NCI-H2171 treated with DMSO at 0.1 percent for 48 hours (cell line): ENCODE data around the gene ANKS1B.

Experiments used
- DNase-seq: peaks from one replicate; lab custom pipeline; 2025; lab: John Stamatoyannopoulos, UW

Gene ANKS1B

DNA sequence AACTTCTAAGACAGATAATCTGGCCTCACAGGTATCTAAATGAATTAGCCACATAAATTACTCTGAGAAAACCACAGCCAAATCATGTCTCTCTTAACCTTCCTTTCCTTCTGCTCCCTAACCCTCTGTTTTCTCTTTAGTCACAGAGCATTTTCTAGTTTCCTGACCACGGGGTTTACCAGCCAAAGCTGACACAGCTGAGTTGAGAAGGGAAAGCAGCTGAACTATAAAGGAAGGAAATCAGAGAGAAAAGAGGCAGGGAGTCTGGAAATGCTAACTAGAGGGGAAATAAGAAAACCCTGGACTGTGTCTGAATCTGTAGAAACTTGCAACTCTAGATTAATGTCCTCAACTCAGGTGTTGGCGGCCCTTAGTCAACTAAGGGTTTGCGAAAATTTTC lies 24.4 kb downstream of the ANKS1B start:
- DNase-seq: peak; percentile 86

DNA sequence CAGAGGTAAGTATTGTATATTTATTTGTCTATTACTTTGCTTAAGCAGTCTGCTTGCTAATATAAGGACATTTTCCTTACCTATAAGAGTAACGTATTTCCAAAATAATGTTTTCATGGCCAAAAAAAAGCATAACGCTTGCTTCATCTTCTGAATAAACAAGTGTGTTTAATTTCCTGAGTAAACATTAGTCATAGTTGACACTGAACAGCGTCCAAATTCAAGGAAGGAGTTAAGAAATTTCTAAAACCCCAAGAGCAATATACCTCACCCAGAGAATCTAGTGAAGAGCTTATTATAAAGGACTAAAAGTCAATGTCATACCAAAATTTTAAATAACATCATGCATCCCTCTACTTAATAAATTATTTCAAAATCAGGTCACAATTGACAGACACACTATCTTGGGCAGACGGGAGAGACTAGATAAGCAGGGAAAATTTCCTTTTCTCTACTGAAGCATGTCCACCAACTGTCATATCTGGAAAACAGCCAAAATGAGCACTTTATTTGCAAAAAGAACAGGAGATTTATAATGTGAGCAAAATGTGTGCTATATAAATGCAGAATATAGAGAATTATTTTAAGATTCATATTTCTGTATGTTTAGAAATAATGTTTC lies 25.1 kb downstream of the ANKS1B start:
- DNase-seq: peak; percentile 95

GRCh38 chr12:99957866-99958466 lies 26.8 kb downstream of the ANKS1B start:
- DNase-seq: no peak

DNA sequence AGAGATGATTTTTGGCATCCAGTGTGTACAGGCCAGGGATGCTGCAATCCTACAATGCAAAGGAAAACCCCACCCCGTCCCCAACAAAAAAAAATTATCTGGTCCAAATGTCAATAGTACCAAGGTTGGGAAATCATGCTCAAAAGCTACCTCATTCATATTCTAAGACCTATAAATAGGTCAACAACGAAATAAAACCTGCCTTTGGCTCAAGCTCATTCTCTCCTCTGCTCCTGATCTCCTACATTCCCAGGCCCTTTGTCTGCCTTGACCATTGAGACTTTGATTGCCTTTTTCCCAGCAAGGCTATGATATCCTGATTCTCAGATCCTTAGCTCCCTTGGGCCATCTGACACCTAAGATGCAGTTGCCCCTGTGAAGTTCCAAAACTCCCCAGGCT lies 30.0 kb downstream of the ANKS1B start:
- DNase-seq: no peak

- peak; percentile 62 for DNase-seq
Measured at GRCh38 chr12:99948370-99948769, 36.4 kb downstream of the ANKS1B start.

- no peak for DNase-seq
Measured at GRCh38 chr12:99946131-99946530, 38.6 kb downstream of the ANKS1B start.

- no peak for DNase-seq
Measured at GRCh38 chr12:99935608-99936007, 49.1 kb downstream of the ANKS1B start.

GRCh38 chr12:99926511-99927169 lies 58.1 kb downstream of the ANKS1B start:
- no peak for DNase-seq

GRCh38 chr12:99920353-99920960 lies 64.3 kb downstream of the ANKS1B start:
- no peak for DNase-seq

- no peak for DNase-seq
Measured at GRCh38 chr12:99917711-99918402, 66.9 kb downstream of the ANKS1B start.

- no peak for DNase-seq
Measured at GRCh38 chr12:99916555-99916954, 68.2 kb downstream of the ANKS1B start.

- no peak for DNase-seq
Measured at GRCh38 chr12:99915251-99916082, 69.3 kb downstream of the ANKS1B start.

GRCh38 chr12:99914206-99914605 lies 70.5 kb downstream of the ANKS1B start:
- no peak for DNase-seq

GRCh38 chr12:99911967-99912366 lies 72.8 kb downstream of the ANKS1B start:
- DNase-seq: no peak

DNA sequence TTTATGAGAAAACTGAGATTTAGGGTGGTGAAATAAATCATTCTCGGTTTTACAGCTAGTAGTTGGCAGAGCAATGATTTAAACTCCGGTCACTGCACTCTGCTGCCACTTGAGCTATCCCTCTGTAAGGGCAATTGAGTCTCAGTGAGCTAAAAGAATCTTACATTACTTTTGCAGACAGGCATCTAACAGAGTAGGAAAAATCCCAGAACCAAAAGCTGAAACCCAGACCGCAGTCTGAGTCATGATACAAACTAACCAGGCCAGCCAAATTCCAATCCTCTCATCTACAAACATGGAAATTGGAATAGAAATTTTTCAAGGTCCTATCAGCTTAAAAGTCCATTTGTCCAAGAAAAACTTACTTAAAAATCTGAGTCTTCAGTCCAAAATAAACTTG lies 73.7 kb downstream of the ANKS1B start:
- DNase-seq: no peak

GRCh38 chr12:99910342-99910741 lies 74.4 kb downstream of the ANKS1B start:
- DNase-seq: no peak

- no peak for DNase-seq
Measured at GRCh38 chr12:99906786-99907579, 77.8 kb downstream of the ANKS1B start.

GRCh38 chr12:99901181-99901580 lies 83.6 kb downstream of the ANKS1B start:
- peak; percentile 87 for DNase-seq

DNA sequence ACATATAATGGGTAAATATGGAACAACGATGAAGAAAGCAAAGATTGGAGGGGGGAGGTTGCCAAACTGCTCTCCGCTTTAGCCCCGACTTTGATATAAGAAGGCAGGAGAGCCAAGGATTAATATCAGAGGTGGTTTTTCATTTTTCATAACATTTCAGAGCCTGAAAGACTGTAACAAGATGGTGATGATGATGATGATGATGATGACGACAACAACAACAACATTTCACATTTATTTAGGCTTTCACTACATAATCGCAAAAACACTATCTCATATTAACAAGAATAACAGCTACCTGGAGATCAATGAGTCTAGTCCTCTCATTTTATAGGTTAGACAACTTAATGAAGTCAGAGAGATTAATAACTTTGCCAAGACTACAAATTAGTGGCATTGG lies 86.1 kb downstream of the ANKS1B start:
- DNase-seq: no peak

DNA sequence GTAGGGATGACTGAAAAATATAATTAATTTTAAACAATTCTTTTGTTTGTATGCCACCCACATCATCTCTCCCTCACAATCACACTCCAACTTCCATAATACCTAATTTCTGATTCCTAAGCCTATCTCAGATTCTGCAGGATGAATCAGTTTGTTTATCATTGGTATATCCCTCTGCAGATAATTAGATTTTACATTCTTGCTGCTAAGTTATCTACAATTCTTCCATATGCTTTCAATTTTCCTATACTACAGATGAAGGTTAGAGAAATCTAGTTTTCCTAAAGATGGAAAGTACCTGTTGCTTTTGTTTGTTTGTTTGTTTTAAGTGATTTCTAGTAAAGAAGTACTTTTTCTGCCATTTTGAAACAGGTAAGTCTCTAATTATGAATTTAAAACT lies 105.3 kb downstream of the ANKS1B start:
- DNase-seq: no peak

DNA sequence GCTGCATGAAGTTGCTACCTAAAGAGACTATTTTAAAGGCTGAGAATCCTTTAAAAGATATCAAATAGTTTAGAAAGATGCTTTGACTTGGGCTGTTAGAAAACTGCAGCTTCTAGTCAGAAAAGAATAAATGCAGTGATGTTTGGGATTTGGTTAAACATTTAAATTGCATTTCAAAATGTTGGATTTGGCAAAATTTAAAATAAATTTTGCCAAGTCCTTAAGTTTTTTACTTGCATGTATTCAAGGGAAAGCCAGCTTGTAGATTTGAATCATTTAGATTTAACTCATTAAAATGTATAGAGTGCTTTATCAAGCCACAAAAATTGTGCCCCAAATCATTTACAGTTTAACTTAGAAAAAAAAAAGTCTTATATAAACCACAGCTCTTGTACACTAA lies 109.7 kb downstream of the ANKS1B start:
- DNase-seq: no peak
